ENCODE measurements around the gene ZNF492.
"Not testable (repeated sequence)": the region's sequence is repeated elsewhere in the genome, so short reads cannot be mapped to it uniquely, and the experiment has no call there.

The ZNF492 gene

GRCh38 chr19:22633706-22634449 is at the start of gene ZNF492:
TSS of gene ZNF492 (plus strand) at chr19:22634324. CDS start at chr19:22653400, 19,076 bp downstream.
- DNase-seq: peak in 1 of 2 experiments; percentile 79

- DNase-seq: no peak
These were observed 38.7 kb upstream of the ZNF492 start for GRCh38 chr19:22595422-22595821.

- no peak for DNase-seq
These were observed 38.2 kb upstream of the ZNF492 start for GRCh38 chr19:22595918-22596341.

- DNase-seq: no peak
These were observed 33.2 kb upstream of the ZNF492 start for GRCh38 chr19:22600690-22601648.

DNA sequence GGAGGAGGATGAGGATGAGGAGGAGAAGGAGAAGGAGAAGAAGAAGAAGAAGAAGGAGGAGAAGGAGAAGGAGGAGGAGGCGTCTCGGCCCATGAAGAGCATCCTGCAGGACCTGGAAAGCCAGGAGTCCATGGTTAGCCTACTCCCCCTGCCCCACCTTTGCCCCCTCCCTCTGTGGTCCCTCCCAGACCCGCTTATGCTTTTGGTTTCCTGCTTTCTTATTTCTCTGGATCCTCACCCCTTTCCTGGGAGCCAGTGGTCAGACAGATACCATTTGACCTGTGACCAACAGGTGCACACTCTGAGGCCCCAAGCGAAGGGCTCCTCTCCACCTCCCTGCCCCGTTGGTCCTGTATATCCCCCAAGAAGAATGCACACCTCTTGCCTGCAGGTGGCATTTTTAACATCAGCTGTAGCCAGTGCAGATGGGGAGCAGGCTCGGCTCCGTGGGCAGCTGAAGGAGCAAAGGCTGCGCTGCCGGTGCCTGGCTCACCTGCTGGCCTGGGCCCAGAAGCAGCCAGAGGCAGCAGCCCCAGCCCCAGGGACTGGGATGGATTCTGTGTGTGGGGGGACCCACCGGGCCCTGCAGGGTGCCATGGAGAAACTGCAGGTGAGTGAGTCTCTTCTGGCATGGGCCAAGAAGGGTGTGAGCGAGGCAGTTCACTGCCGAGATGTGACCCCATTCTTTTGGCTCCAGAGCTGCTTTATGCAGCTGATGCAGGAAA is 32.1 kb upstream of the ZNF492 start:
- no peak for DNase-seq

DNA sequence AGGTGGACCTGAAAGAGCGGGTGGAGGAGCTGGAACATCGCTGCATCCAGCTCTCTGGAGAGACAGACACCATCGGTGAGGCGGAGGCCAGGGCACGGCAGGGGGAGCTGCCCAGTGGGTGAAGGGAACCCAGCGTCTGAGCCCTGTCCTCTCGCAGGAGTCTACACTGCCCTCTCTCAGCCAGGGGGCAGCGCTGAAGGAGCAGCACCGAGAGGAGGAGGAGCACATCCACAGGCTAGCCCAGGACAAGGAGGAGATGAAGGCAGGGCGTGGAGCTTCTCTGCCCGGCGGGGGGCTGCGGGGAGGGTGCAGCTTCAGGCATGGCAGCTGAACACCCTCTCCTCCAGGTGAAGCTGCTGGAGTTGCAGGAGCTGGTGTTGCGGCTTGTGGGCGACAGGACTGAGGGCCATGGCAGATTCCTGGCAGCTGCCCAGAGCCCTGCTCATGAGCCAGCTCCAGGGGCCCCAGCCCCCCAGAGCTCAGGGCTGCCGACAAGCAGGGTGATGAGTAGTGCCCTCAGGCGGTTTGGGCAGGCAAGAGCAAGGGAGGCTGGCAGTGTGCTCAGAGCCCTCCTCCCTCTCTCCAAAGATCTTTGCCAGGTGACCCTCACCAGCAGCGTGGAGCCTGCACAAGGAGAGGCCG is 31.4 kb upstream of the ZNF492 start:
- no peak for DNase-seq

DNA sequence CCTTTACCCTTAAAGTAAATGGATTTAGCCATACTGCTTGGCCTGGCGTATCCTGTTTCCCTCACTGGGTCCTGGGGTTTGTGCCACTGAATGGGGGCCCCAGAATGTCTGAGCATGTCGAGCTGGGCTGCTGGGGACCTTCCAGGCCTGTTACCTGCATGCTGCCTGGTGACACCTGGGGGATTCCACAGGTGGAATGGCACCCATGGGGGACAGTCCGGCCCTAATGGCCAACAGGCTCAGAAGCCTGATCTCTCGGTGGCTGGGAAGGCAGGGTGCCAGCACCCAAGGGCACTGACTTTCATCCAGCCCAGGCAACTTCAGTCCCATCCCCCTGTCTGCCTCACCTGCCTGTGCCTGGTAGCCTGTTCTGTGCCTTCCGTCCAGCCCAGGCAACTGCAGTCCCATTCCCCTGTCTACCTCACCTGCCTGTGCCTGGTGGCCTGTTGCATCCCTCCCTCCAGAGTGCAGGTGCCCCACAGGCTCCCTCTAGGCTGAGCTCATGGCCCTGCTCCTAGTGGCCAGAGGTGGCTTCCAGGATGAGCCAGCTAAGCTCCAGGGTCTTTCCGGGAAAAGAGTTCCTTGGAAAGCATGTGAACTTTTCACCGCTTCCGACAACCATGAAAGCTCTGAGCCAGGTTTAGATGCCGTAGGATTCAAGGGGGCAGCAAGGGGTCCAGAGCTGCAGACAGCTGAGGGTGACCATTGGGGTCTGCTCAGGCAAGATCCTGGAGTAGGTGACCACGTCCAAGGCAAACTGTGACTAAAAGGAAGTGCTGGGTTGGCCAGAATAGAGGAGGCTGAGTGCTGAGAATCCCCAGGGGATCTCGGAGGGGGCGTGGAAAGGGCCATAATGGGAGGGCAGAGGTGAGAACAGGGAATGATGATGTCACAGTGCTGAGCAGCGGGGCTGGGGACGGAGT is 30.3 kb upstream of the ZNF492 start:
- DNase-seq: no peak

DNA sequence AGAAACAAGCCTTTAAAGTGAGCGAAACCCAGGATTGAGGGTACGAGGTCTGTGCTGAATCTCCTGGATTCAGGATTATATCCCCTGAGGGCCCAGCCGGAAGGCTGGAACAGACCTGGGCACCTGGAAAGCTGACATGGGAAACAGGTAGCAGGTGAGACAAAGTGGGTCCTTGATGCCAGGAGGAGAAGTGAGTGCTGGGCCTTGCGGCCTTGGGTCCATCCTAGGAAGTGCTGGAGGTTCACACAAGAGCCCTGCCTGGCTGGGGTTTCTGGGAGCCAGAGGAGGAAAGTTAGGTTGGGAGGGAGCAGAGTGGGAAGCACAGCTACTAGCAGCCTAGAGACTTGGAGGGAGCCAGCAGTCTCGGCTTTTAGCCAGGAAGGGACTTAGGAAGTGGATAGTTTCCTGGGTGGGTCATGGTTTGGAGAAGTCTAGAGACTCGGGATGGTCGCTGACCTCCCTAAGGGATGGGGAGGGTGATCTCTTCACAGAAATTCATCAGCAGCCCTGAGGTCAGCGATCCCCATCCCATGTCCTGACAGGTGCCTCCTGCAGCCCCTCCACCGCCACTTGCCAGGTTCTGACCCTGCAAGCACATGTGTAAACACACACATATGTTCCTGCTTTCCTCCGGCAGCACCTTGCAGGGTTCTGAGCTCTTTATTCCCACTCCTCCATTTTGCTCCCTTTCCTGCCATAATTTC is 29.4 kb upstream of the ZNF492 start:
- no peak for DNase-seq

DNA sequence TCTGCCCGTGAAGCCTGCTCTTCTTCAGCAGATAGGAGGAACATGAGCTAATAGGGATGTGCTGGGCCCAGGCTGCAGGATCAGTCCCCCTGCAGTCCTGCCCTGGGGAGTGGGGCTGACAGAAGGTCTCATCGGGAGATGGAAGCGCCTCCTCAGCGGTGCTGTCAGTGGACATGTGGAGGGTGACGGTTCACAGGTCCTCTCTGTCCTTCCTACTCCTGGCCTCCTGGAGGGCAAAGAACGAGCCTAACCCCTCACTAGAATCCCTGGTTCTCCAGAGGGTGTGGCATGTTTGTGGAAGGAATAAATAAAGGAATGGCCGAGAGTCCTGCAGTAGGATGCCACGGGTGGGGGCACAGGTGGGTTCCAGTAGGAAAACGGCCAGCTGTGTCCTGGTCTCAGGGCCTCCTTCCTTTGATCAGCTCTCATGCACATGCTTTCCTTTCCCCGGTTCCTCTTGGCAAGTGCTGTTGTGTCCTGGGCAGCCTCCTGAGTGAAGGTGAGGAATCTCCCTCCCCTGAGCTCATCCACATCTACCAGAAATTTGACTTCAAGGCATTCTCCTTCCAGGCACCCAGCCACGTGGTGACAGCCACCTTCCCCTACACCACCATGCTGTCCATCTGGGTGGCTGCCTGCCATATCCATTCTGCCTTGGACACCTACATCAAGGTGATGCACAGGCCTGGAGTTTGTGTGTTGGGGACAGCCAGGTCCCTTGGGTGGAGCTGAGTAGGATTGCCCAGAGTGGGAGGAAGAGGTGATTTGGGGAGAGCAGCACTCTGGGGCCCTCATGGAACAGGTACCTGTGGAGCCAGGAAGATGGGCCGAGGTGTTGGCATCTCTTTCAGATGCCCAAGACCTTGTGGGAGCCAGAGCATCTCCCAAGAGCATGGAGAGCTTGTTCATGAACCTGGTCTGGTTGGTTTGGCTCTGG is 28.6 kb upstream of the ZNF492 start:
- DNase-seq: no peak

GRCh38 chr19:22606212-22606553 is 27.9 kb upstream of the ZNF492 start:
- DNase-seq: no peak

- no peak for DNase-seq
These were observed 27.0 kb upstream of the ZNF492 start for GRCh38 chr19:22606954-22607652.

DNA sequence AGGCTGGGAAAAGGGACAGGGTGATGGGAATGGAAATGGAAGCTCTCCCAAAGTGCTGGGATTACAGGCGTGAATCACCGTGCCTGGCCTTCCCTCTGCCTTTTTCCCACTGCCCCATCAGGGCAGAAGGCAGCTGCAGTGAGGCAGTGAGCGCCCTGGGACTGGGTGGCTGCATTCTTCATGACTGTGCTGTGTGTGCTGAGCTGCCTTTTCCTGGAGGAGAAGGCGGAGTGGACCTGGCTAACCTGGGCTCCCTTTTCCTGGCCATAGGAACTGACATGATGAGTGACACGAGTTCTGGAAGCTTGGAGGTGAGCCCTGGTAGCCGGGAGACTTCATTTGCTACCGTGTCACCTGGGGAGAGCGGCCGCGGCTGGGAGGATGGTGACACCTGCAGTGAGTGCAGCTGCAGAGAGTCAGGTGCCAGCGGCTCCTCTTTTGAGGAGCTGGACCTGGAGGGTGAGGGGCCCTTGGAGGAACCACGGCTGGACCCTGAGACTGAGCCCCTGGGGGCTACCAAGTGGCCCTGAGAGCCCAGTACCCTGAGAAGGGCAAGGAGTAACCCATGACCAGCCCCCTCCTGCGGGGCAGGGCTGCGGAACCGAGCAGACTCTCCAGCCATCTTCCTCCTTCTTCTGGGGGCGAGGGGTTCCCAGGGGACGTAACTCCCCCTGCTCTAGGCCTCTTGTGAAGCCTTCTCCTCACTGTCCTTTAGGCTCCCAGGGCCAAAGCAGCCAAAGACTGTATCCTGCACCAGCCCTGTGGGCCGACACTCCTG is 26.3 kb upstream of the ZNF492 start:
- DNase-seq: no peak

- DNase-seq: no peak
These were observed 25.7 kb upstream of the ZNF492 start for GRCh38 chr19:22608441-22608840.

DNA sequence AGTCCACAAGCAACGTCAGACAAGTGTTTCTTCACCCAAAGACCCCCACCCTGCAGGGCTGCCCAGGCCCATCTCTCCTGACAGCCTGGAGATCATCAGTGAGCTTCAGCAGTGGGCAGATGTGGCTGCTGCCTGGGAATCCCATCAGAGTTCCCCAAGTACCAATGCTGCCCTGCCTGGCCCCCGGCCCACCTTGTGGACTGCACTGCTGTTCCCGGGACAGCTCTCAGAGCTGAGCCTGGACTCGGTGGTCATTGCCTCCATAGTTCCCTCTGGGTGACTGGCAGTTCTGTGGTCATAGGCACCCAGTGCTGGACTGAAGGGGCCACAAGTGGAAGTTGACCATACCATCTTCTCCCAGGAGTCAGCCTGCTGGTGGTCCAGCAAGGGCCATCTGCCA is 24.5 kb upstream of the ZNF492 start:
- no peak for DNase-seq

DNA sequence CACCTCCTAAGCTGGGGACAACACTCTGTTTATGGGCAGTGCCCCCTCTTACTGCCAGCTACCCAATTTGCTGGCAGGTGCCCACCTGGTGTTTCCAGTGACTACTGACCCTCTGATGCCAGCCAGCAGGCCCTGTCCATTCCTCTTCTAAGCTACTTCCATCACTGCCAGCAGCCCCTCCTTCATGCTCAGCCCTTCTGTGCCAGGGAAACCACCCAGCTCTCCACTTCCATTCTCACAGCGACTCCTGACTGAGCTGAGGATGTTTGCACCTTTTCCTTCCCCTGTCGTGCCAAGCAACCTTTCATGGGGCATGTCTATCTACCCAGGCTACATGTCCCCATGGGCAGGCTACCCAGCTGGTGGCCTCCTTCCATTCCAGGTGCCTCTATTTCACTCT is 24.0 kb upstream of the ZNF492 start:
- DNase-seq: no peak

- no peak for DNase-seq
These were observed 21.8 kb upstream of the ZNF492 start for GRCh38 chr19:22612316-22612715.

GRCh38 chr19:22616659-22617058 is 17.5 kb upstream of the ZNF492 start:
- DNase-seq: no peak

DNA sequence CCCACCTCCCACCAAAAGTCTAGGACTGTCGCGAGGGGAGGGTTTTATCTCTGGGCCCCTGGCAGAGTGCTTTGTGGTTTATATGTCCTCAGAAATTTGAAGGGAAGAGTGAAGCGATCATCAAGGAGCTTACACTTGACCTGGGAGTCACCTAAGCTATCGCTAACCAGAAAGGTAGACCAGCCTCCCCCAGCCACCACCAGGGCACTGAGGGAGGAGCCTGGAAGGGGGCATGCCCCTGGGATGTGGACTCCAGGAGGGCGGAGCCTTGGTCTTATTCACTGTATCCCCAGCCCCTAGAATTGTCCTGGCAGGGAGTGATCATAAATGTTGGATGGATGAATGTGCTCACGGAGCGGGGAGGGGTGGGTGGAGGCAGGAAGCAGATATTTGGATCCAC is 16.9 kb upstream of the ZNF492 start:
- not testable (repeated sequence) for DNase-seq
